ENCODE results near the gene IGLL5.
"Not testable (repeated sequence)": the region's sequence is repeated elsewhere in the genome, so short reads cannot be mapped to it uniquely, and the experiment has no call there.

Gene IGLL5

GRCh38 chr22:22897091-22897490 is 9.5 kb downstream of the IGLL5 start:
- Histone ChIP-seq H3K9ac (ENCODE audit: low read length) (peak overlapping the region; percentile 100), H3K4me1 (ENCODE audit: low read length) (peaks cover 51% of the 10 kb centered on the region), H3K36me3 (replicated peaks; ENCODE audit: insufficient read depth, low read length) (peaks cover 24% of the 10 kb centered on the region)

GRCh38 chr22:22897947-22898346 is 10.3 kb downstream of the IGLL5 start:
- peaks cover 59% of the 10 kb centered on the region for H3F3A ChIP-seq (ENCODE audit: insufficient read depth, low read length)
- H3K4me1 ChIP-seq (ENCODE audit: low read length): peaks cover 51% of the 10 kb centered on the region
- H3K79me2 ChIP-seq (ENCODE audit: low read length): peaks cover 24% of the 10 kb centered on the region
- H3K4me2 ChIP-seq (ENCODE audit: low read depth, low read length): no peak overlapping the region
- H3K9me3 ChIP-seq (replicated peaks; ENCODE audit: insufficient read depth, low read length): no peaks in the 10 kb centered on the region
- H2AFZ ChIP-seq (ENCODE audit: low read length): no peak overlapping the region
- H3K9me2 ChIP-seq (replicated peaks; ENCODE audit: insufficient read depth, low read length): no peaks in the 10 kb centered on the region
- TF ChIP-seq EZH2 (optimal IDR thresholded peaks at IDR 0.05; ENCODE audit: low read depth, low read length): no peak
- TF ChIP-seq CTCF (IDR thresholded peaks at IDR 0.05; ENCODE audit: low read length): no peak
- no peak for TF ChIP-seq EZH2phosphoT487 (IDR thresholded peaks at IDR 0.05; ENCODE audit: low read length)
- no peak overlapping the region for H3K4me3 ChIP-seq (ENCODE audit: low read length)
- H3K36me3 ChIP-seq (replicated peaks; ENCODE audit: insufficient read depth, low read length): peaks cover 15% of the 10 kb centered on the region
- peak overlapping the region; percentile 100; the same call in 1 of the 2 replicates for H3K9ac ChIP-seq (ENCODE audit: low read length)
- DNase-seq: no peak
- H3K27ac ChIP-seq (ENCODE audit: low read length): peak overlapping the region; percentile 98
- H3K27me3 ChIP-seq (replicated peaks; ENCODE audit: insufficient read depth, low read length): no peaks in the 10 kb centered on the region
- no peaks in the 10 kb centered on the region for H4K20me1 ChIP-seq (ENCODE audit: insufficient read depth, low read length)

More at GRCh38 chr22:22897091-22897490, 9.5 kb downstream of the IGLL5 start:
- DNase-seq: peak; percentile 56
- H3K9me3 ChIP-seq (replicated peaks; ENCODE audit: insufficient read depth, low read length): no peaks in the 10 kb centered on the region
- H3F3A ChIP-seq (ENCODE audit: insufficient read depth, low read length): peaks cover 66% of the 10 kb centered on the region
- H3K4me3 ChIP-seq (ENCODE audit: low read length): no peak overlapping the region
- H2AFZ ChIP-seq (ENCODE audit: low read length): no peak overlapping the region
- peak; percentile 19; the same call in 1 of the 2 replicates for TF ChIP-seq CTCF (IDR thresholded peaks at IDR 0.05; ENCODE audit: low read length)
- no peak for TF ChIP-seq EZH2 (optimal IDR thresholded peaks at IDR 0.05; ENCODE audit: low read depth, low read length)
- no peak for TF ChIP-seq EZH2phosphoT487 (IDR thresholded peaks at IDR 0.05; ENCODE audit: low read length)
- H3K27ac ChIP-seq (ENCODE audit: low read length): peak overlapping the region; percentile 98
- no peaks in the 10 kb centered on the region for H3K9me2 ChIP-seq (replicated peaks; ENCODE audit: insufficient read depth, low read length)
- no peak overlapping the region for H3K4me2 ChIP-seq (ENCODE audit: low read depth, low read length)
- no peaks in the 10 kb centered on the region for H4K20me1 ChIP-seq (ENCODE audit: insufficient read depth, low read length)
- no peaks in the 10 kb centered on the region for H3K27me3 ChIP-seq (replicated peaks; ENCODE audit: insufficient read depth, low read length)
- peaks cover 32% of the 10 kb centered on the region for H3K79me2 ChIP-seq (ENCODE audit: low read length)

- not testable (repeated sequence) for H3K27me3 ChIP-seq (replicated peaks; ENCODE audit: insufficient read depth, low read length); H3K4me2 ChIP-seq (ENCODE audit: low read depth, low read length); H3K9ac ChIP-seq (ENCODE audit: low read length); H3K9me2 ChIP-seq (replicated peaks; ENCODE audit: insufficient read depth, low read length); H2AFZ ChIP-seq (ENCODE audit: low read length); H3K4me3 ChIP-seq (ENCODE audit: low read length); H3K9me3 ChIP-seq (replicated peaks; ENCODE audit: insufficient read depth, low read length); H4K20me1 ChIP-seq (ENCODE audit: insufficient read depth, low read length)
- Histone ChIP-seq H3K79me2 (ENCODE audit: low read length) (peaks cover 19% of the 10 kb centered on the region), H3K27ac (ENCODE audit: low read length) (peak overlapping the region; percentile 98), H3K36me3 (replicated peaks; ENCODE audit: insufficient read depth, low read length) (peaks cover 14% of the 10 kb centered on the region), H3F3A (ENCODE audit: insufficient read depth, low read length) (peaks cover 59% of the 10 kb centered on the region), H3K4me1 (ENCODE audit: low read length) (peaks cover 54% of the 10 kb centered on the region)
- DNase-seq: peak; percentile 24
Observed at GRCh38 chr22:22898411-22898950, 10.9 kb downstream of the IGLL5 start.

GRCh38 chr22:22899342-22900080 is 11.9 kb downstream of the IGLL5 start:
- not testable (repeated sequence) for H3K79me2 ChIP-seq (ENCODE audit: low read length); H3K27ac ChIP-seq (ENCODE audit: low read length); H3K36me3 ChIP-seq (replicated peaks; ENCODE audit: insufficient read depth, low read length); H4K20me1 ChIP-seq (ENCODE audit: insufficient read depth, low read length); H3K9me3 ChIP-seq (replicated peaks; ENCODE audit: insufficient read depth, low read length); H3K4me2 ChIP-seq (ENCODE audit: low read depth, low read length); H2AFZ ChIP-seq (ENCODE audit: low read length); DNase-seq; H3K4me3 ChIP-seq (ENCODE audit: low read length); H3K9ac ChIP-seq (ENCODE audit: low read length); H3K27me3 ChIP-seq (replicated peaks; ENCODE audit: insufficient read depth, low read length); H3K9me2 ChIP-seq (replicated peaks; ENCODE audit: insufficient read depth, low read length)
- Histone ChIP-seq H3K4me1 (ENCODE audit: low read length) (peaks cover 48% of the 10 kb centered on the region), H3F3A (ENCODE audit: insufficient read depth, low read length) (peaks cover 51% of the 10 kb centered on the region)

GRCh38 chr22:22900527-22901205 is 13.1 kb downstream of the IGLL5 start:
- peaks cover 40% of the 10 kb centered on the region for H3F3A ChIP-seq (ENCODE audit: insufficient read depth, low read length)
- H3K9me2 ChIP-seq (replicated peaks; ENCODE audit: insufficient read depth, low read length); DNase-seq: not testable (repeated sequence)

More at GRCh38 chr22:22900527-22901205, 13.1 kb downstream of the IGLL5 start:
- not testable (repeated sequence) for H3K4me2 ChIP-seq (ENCODE audit: low read depth, low read length); H3K36me3 ChIP-seq (replicated peaks; ENCODE audit: insufficient read depth, low read length); H3K4me3 ChIP-seq (ENCODE audit: low read length); H3K27me3 ChIP-seq (replicated peaks; ENCODE audit: insufficient read depth, low read length); H3K79me2 ChIP-seq (ENCODE audit: low read length); H2AFZ ChIP-seq (ENCODE audit: low read length); H3K9ac ChIP-seq (ENCODE audit: low read length); H4K20me1 ChIP-seq (ENCODE audit: insufficient read depth, low read length); H3K27ac ChIP-seq (ENCODE audit: low read length); H3K9me3 ChIP-seq (replicated peaks; ENCODE audit: insufficient read depth, low read length)
- peaks cover 41% of the 10 kb centered on the region for H3K4me1 ChIP-seq (ENCODE audit: low read length)
